Liver (tissue), 9 donors: ENCODE measurements around the gene PRRG1. TPM values are rescaled to one million over a fixed set of nuclear protein-coding genes. Genes with fewer than 3 reads are reported as not detected.

Experiments
- DNase-seq: peaks from one replicate; pipeline ENCODE4 v3.0.0-alpha.2; 2017; ENCODE audit warnings: low spot score
- H3K27ac ChIP-seq, 2 donors: one replicate each; pipeline ENCODE4 v1.7.0; 2013; ENCODE audit warnings: inconsistent platforms in 2 of 2, low read length in 2 of 2, control low read depth in 1 of 2, low read depth in 1 of 2, mild to moderate bottlenecking in 1 of 2
- H3K27me3 ChIP-seq, 4 donors: one replicate each; pipeline versions ENCODE4 v1.6.1 to v1.7.0; 2013; ENCODE audit warnings: low read length in 3 of 4, inconsistent platforms in 1 of 4, mild to moderate bottlenecking in 1 of 4, moderate library complexity in 1 of 4; ENCODE audit not compliant: control insufficient read depth in 4 of 4, insufficient read depth in 4 of 4
- H3K36me3 ChIP-seq, 4 donors: one replicate each; pipeline versions ENCODE4 v1.6.1 to v1.7.0; 2013; ENCODE audit warnings: low read length in 3 of 4, mild to moderate bottlenecking in 3 of 4, low read depth in 1 of 4, moderate library complexity in 1 of 4; ENCODE audit not compliant: control insufficient read depth in 4 of 4, insufficient read depth in 3 of 4
- H3K4me1 ChIP-seq, 4 donors: one replicate each; pipeline versions ENCODE4 v1.6.1 to v1.7.0; 2013; ENCODE audit warnings: low read length in 3 of 4, mild to moderate bottlenecking in 3 of 4, moderate library complexity in 1 of 4; ENCODE audit not compliant: control insufficient read depth in 4 of 4, insufficient read depth in 4 of 4
- H3K4me3 ChIP-seq, 3 donors: one replicate each; pipeline versions ENCODE4 v1.6.1 to v1.7.0; 2013; ENCODE audit warnings: low read length in 3 of 3, control low read depth in 1 of 3, low read depth in 1 of 3, mild to moderate bottlenecking in 1 of 3
- H3K9ac ChIP-seq, 2 donors: one replicate each; pipeline ENCODE4 v1.7.0; 2013; ENCODE audit warnings: low read length in 2 of 2, mild to moderate bottlenecking in 2 of 2, moderate library complexity in 2 of 2, control low read depth in 1 of 2, low read depth in 1 of 2
- H3K9me3 ChIP-seq, 4 donors: one replicate each; pipeline versions ENCODE4 v1.6.1 to v1.7.0; 2013; ENCODE audit warnings: low read length in 3 of 4; ENCODE audit not compliant: control insufficient read depth in 4 of 4
- ATF3 ChIP-seq: IDR thresholded peaks from 2 replicates; pipeline ENCODE4 v1.6.1; 2016; ENCODE audit warnings: antibody characterized with exemption
- CTCF ChIP-seq: fragments of 150-350 bp; IDR thresholded peaks from 2 replicates; pipeline ENCODE4 v1.5.1; 2017; ENCODE audit warnings: improper control_type of control experiment, low read depth, low read length; ENCODE audit not compliant: missing input control
- EGR1 ChIP-seq, 2 donors: IDR thresholded peaks; 2 replicates each; pipeline ENCODE4 v1.6.1; 2016 to 2018; ENCODE audit warnings: antibody characterized with exemption in 2 of 2, low read depth in 2 of 2
- FOXA1 ChIP-seq: IDR thresholded peaks from 2 replicates; pipeline ENCODE4 v1.6.1; 2016; ENCODE audit warnings: antibody characterized with exemption
- FOXA2 ChIP-seq: IDR thresholded peaks from 2 replicates; pipeline ENCODE4 v1.6.1; 2016; ENCODE audit warnings: antibody characterized with exemption
- GABPA ChIP-seq, 2 donors: IDR thresholded peaks in 1 of 2; conservative IDR thresholded peaks in 1 of 2; 2 replicates each; pipeline ENCODE4 v1.6.1; 2016; ENCODE audit warnings: antibody characterized with exemption in 2 of 2, mild to moderate bottlenecking in 1 of 2, moderate library complexity in 1 of 2
- HNF4G ChIP-seq: IDR thresholded peaks from 2 replicates; pipeline ENCODE4 v1.6.1; 2016; ENCODE audit warnings: antibody characterized with exemption
- JUND ChIP-seq, 2 donors: IDR thresholded peaks; 2 replicates each; pipeline ENCODE4 v1.6.1; 2016; ENCODE audit warnings: antibody characterized with exemption in 2 of 2
- MAX ChIP-seq: IDR thresholded peaks from 2 replicates; pipeline ENCODE4 v1.6.1; 2016; ENCODE audit warnings: antibody characterized with exemption
- RAD21 ChIP-seq, 2 donors: IDR thresholded peaks; 2 replicates each; pipeline ENCODE4 v1.6.1; 2016; ENCODE audit warnings: antibody characterized with exemption in 2 of 2, mild to moderate bottlenecking in 2 of 2
- REST ChIP-seq: IDR thresholded peaks from 2 replicates; pipeline ENCODE4 v1.6.1; 2016; ENCODE audit warnings: antibody characterized with exemption, mild to moderate bottlenecking
- RXRA ChIP-seq, 2 donors: IDR thresholded peaks; 2 replicates each; pipeline ENCODE4 v1.6.1; 2017 to 2018; ENCODE audit warnings: antibody characterized with exemption in 2 of 2, mild to moderate bottlenecking in 1 of 2
- SP1 ChIP-seq: IDR thresholded peaks from 2 replicates; pipeline ENCODE4 v1.6.1; 2018; ENCODE audit warnings: antibody characterized with exemption, mild to moderate bottlenecking
- TAF1 ChIP-seq: conservative IDR thresholded peaks from 2 replicates; pipeline ENCODE4 v1.6.1; 2016; ENCODE audit warnings: antibody characterized with exemption, mild to moderate bottlenecking
- ZBTB33 ChIP-seq: IDR thresholded peaks from 2 replicates; pipeline ENCODE4 v1.6.1; 2016; ENCODE audit warnings: antibody characterized with exemption
- WGBS: extraction: QIAGEN DNeasy Blood & Tissue Kit; methylation state at CpG from one replicate; pipeline ENCODE4 v1.1.7; 2013; 5-methylcytosine and 5-hydroxymethylcytosine counted together
- polyA plus RNA-seq, 2 donors: library from polyadenylated mRNA; stranded (reverse) in 1 of 2; unstranded in 1 of 2; fragments of 200-250 nt in 1 of 2; fragments of >200 nt in 1 of 2; fragmentation: Nextera tagmentation in 1 of 2; extraction: Ambion mirVana in 1 of 2; gene quantifications; one replicate each; pipeline versions ENCODE4 v1.2.1 to v1.2.3, GENCODE V29; 2013 to 2015
- total RNA-seq, 2 donors: library from RNA; depleted of rRNA; stranded (reverse); fragments of >200 nt; gene quantifications; one replicate each; pipeline ENCODE4 v1.2.3, GENCODE V29; 2014
- donor health status: healthy.
- donor health status: healthy.
- donor health status: healthy.
- donor health status: healthy.
- donor health status: healthy.

The PRRG1 gene
- total and polyA plus RNA-seq, 4 donors = 1.2 to 6.6 (median 1.8) TPM

GRCh38 chrX:37331546-37331945, 17.6 kb upstream of the PRRG1 start:
- no peaks in the 10 kb centered on the region for H3K36me3 ChIP-seq
- H3K9ac ChIP-seq = no peak overlapping the region
- no peak for DNase-seq
- peaks cover 0 to 2% (median 0%) of the 10 kb centered on the region in 4 donors for H3K27me3 ChIP-seq
- TF ChIP-seq ATF3 = no peak
- no peak for TF ChIP-seq FOXA2
- no peak for TF ChIP-seq JUND (IDR thresholded peaks at IDR 0.05)
- no peak for TF ChIP-seq RXRA (IDR thresholded peaks at IDR 0.05)
- TF ChIP-seq TAF1 = no peak
- TF ChIP-seq REST = no peak
- TF ChIP-seq FOXA1 = no peak
- TF ChIP-seq EGR1 (IDR thresholded peaks at IDR 0.05; ENCODE audit: low read depth in 2 of 2) = no peak
- no peaks in the 10 kb centered on the region for H3K9me3 ChIP-seq
- H3K4me3 ChIP-seq = no peak overlapping the region
- 66% methylated on average over 4 of the region's 4 CpGs for WGBS
- no peak overlapping the region for H3K27ac ChIP-seq
- H3K4me1 ChIP-seq = peaks cover 0 to 7% (median 2%) of the 10 kb centered on the region in 4 donors

GRCh38 chrX:37332055-37332454, 17.1 kb upstream of the PRRG1 start:
- WGBS = 67% methylated on average over 2 of the region's 2 CpGs
- no peaks in the 10 kb centered on the region for H3K9me3 ChIP-seq

More at GRCh38 chrX:37332055-37332454, 17.1 kb upstream of the PRRG1 start:
- H3K4me1 ChIP-seq = peaks cover 0 to 7% (median 2%) of the 10 kb centered on the region in 4 donors
- no peak overlapping the region for H3K4me3 ChIP-seq
- H3K27me3 ChIP-seq = peaks cover 0 to 2% (median 0%) of the 10 kb centered on the region in 4 donors
- H3K9ac ChIP-seq = no peak overlapping the region
- H3K36me3 ChIP-seq = no peaks in the 10 kb centered on the region
- DNase-seq = no peak
- no peak for TF ChIP-seq GABPA (IDR thresholded peaks at IDR 0.05 in 1 of 2, conservative IDR thresholded peaks at IDR 0.05 in 1 of 2)
- no peak for TF ChIP-seq ZBTB33
- TF ChIP-seq FOXA1 = no peak
- TF ChIP-seq RAD21 (IDR thresholded peaks at IDR 0.05) = no peak
- no peak for TF ChIP-seq TAF1
- no peak for TF ChIP-seq FOXA2
- no peak for TF ChIP-seq REST
- TF ChIP-seq MAX = no peak
- no peak for TF ChIP-seq HNF4G
- TF ChIP-seq SP1 = no peak
- no peak for TF ChIP-seq CTCF
- no peak for TF ChIP-seq ATF3
- no peak overlapping the region for H3K27ac ChIP-seq
